Endodermal cell (in vitro differentiated cells): ENCODE data around the gene PITX2. TPM values are rescaled to one million over a fixed set of nuclear protein-coding genes. Genes with fewer than 3 reads are reported as not detected.

Experiments used
- DNase-seq: peaks from one replicate; pipeline ENCODE4 v3.0.0-alpha.2; 2017
- H3K27ac ChIP-seq: 2 replicates; pipeline ENCODE4 v1.5.1; 2013; ENCODE audit warnings: mild to moderate bottlenecking, low read depth, low read length, moderate library complexity
- H3K27me3 ChIP-seq: 2 replicates; pipeline ENCODE4 v1.6.1; 2013; ENCODE audit warnings: mild to moderate bottlenecking, low read length, moderate library complexity; ENCODE audit not compliant: insufficient read depth, control insufficient read depth, poor library complexity, severe bottlenecking
- H3K36me3 ChIP-seq: 2 replicates; pipeline ENCODE4 v1.7.0; 2013; ENCODE audit warnings: mild to moderate bottlenecking, low read length, moderate library complexity; ENCODE audit not compliant: control insufficient read depth, insufficient read depth
- H3K4me1 ChIP-seq: one replicate; pipeline ENCODE4 v1.7.0; 2013; ENCODE audit warnings: low read length; ENCODE audit not compliant: control insufficient read depth, insufficient read depth
- H3K4me3 ChIP-seq: 2 replicates; pipeline ENCODE4 v1.5.1; 2013; ENCODE audit warnings: mild to moderate bottlenecking, low read length, moderate library complexity
- H3K9ac ChIP-seq: 2 replicates; pipeline ENCODE4 v1.6.1; 2013; ENCODE audit warnings: mild to moderate bottlenecking, low read length, moderate library complexity; ENCODE audit not compliant: poor library complexity, severe bottlenecking; ENCODE audit errors: extremely low read depth
- H3K9me3 ChIP-seq: 2 replicates; pipeline ENCODE4 v1.6.1; 2013; ENCODE audit warnings: mild to moderate bottlenecking, low read length, moderate library complexity; ENCODE audit not compliant: control insufficient read depth
- H3K27ac Mint-ChIP-seq: 2 replicates; pipeline ENCODE4 v1.8.0; 2020; ENCODE audit warnings: mixed read lengths
- H3K27me3 Mint-ChIP-seq: 2 replicates; pipeline ENCODE4 v1.8.0; 2021; ENCODE audit warnings: mild to moderate bottlenecking, mixed read lengths; ENCODE audit not compliant: insufficient read depth
- H3K36me3 Mint-ChIP-seq: 2 replicates; pipeline ENCODE4 v1.8.0; 2020; ENCODE audit warnings: low read depth, mixed read lengths
- H3K4me1 Mint-ChIP-seq: 2 replicates; pipeline ENCODE4 v1.8.0; 2020; ENCODE audit warnings: mixed read lengths
- H3K4me3 Mint-ChIP-seq: 2 replicates; pipeline ENCODE4 v1.8.0; 2020; ENCODE audit warnings: mild to moderate bottlenecking, moderate library complexity, mixed read lengths
- H3K9me3 Mint-ChIP-seq: 2 replicates; pipeline ENCODE4 v1.8.0; 2020; ENCODE audit warnings: mild to moderate bottlenecking, mixed read lengths
- CTCF ChIP-seq: fragments of 200-600 bp; sonication (generic); conservative IDR thresholded peaks from 2 replicates; pipeline ENCODE4 v1.5.0; 2021; ENCODE audit warnings: antibody characterized with exemption, mild to moderate bottlenecking
- WGBS, 2 experiments: methylation state at CpG; one replicate each; pipeline versions ENCODE4 v1.1.5 to v1.1.7; 2013; ENCODE audit warnings: missing lambda C conversion rate in 2 of 2, mixed read lengths in 1 of 2; ENCODE audit not compliant: insufficient coverage in 1 of 2, insufficient read length in 1 of 2; 5-methylcytosine and 5-hydroxymethylcytosine counted together
- total RNA-seq, 2 donors: library from RNA; stranded (reverse); fragmentation: NEBNext Ultra II Directional in 1 of 2; extraction: Animal tissue kit (Norgen Biotek cat#: 25700) in 1 of 2; gene quantifications; 2 replicates in 1 of 2; 3 replicates in 1 of 2; pipeline ENCODE4 v1.2.1, GENCODE V29; 2021

Gene PITX2
- total RNA-seq, 2 donors from 2014 or later, result 28.8 to 32.7 TPM

- Histone ChIP-seq H3K9ac (peak overlapping the region; percentile 4), H3K9me3 (no peaks in the 10 kb centered on the region), H3K36me3 (peaks cover 10% of the 10 kb centered on the region), H3K27ac (no peak overlapping the region), H3K4me1 (peaks cover 16% of the 10 kb centered on the region), H3K4me3 (peak overlapping the region; percentile 80), H3K27me3 (peaks cover 54% of the 10 kb centered on the region)
- Mint-ChIP-seq H3K4me3 (no peak overlapping the region), H3K4me1 (peaks cover 62% of the 10 kb centered on the region), H3K27ac (no peak overlapping the region), H3K36me3 (peaks cover 6% of the 10 kb centered on the region), H3K9me3 (no peaks in the 10 kb centered on the region), H3K27me3 (peaks cover 72% of the 10 kb centered on the region)
- WGBS, 2 experiments, result 37 to 86% methylated on average over 1 to 5 of the region's 6 CpGs
- TF ChIP-seq CTCF, result no peak
- DNase-seq, result no peak
These were observed 2.1 kb upstream of the PITX2 start for GRCh38 chr4:110624904-110625494.

GRCh38 chr4:110624398-110624780 lies 1.5 kb upstream of the PITX2 start:
- Histone ChIP-seq H3K4me3 (peak overlapping the region; percentile 80), H3K27ac (no peak overlapping the region), H3K9ac (peak overlapping the region; percentile 4), H3K4me1 (peaks cover 10% of the 10 kb centered on the region), H3K27me3 (peaks cover 48% of the 10 kb centered on the region), H3K9me3 (no peaks in the 10 kb centered on the region), H3K36me3 (peaks cover 12% of the 10 kb centered on the region)
- Mint-ChIP-seq H3K27me3 (peaks cover 69% of the 10 kb centered on the region), H3K36me3 (peaks cover 9% of the 10 kb centered on the region), H3K9me3 (no peaks in the 10 kb centered on the region), H3K4me3 (peak overlapping the region; percentile 5), H3K27ac (no peak overlapping the region), H3K4me1 (peaks cover 62% of the 10 kb centered on the region)
- WGBS, 2 experiments, result 18 to 40% methylated on average over 1 to 3 of the region's 3 CpGs
- no peak for DNase-seq
- TF ChIP-seq CTCF, result no peak

DNA sequence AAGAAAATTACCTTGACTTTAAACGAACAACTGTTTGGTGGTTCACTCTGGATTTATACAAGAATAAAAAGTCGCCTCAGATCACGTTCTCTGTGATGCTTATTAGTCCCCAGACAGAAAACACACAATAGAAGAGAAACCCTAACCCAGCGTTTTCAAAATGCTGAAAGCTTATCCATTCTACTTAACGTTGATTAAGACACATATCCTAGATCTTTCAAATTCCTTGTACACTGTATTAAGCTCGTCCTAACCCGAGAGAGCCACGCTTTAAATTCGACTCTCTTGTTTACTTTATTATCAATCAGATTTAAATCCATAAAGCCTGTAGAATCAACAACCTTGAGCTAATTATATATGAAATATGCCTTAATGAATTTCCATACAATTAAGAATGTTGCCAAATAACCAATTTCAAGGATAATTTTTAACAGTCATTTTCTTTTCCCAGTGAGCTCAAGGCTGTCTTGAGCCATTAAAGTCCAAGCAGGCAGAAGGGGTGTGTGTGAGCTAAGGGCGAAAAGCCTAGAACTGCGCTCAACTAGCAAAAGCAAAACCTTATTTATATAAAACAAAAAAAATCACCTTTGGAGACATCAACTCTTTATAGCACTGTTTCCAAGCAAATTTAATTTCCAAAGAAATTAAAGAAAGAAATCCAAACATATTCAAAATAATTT lies 981 bp upstream of the PITX2 start:
- H3K27ac ChIP-seq, result no peak overlapping the region

More for the DNA sequence above, 981 bp upstream of the PITX2 start:
- Mint-ChIP-seq H3K27me3 (peaks cover 64% of the 10 kb centered on the region), H3K27ac (peak overlapping the region; percentile 64), H3K4me3 (peak overlapping the region; percentile 97), H3K9me3 (no peaks in the 10 kb centered on the region), H3K4me1 (peaks cover 61% of the 10 kb centered on the region), H3K36me3 (peaks cover 9% of the 10 kb centered on the region)
- H3K27me3 ChIP-seq, result peaks cover 42% of the 10 kb centered on the region
- peaks cover 12% of the 10 kb centered on the region for H3K36me3 ChIP-seq
- H3K4me1 ChIP-seq, result peaks cover 10% of the 10 kb centered on the region
- no peaks in the 10 kb centered on the region for H3K9me3 ChIP-seq
- peak overlapping the region; percentile 80 for H3K4me3 ChIP-seq
- no peak for TF ChIP-seq CTCF
- DNase-seq, result no peak
- WGBS, 2 experiments, result 28 to 29% methylated on average over 5 to 11 of the region's 11 CpGs
- H3K9ac ChIP-seq, result peak overlapping the region; percentile 100
